Glomerular visceral epithelial cell (primary cell): ENCODE measurements around the gene SNX9.

Experiments
- DNase-seq: peaks from one replicate; pipeline ENCODE4 v3.0.0-alpha.2; 2016; ENCODE audit errors: extremely low spot score

SNX9 gene

GRCh38 chr6:157978021-157978783 lies 155.2 kb downstream of the SNX9 start:
- DNase-seq = no peak

- no peak for DNase-seq
Measured at GRCh38 chr6:157980288-157981131, 157.5 kb downstream of the SNX9 start.

- DNase-seq = no peak
Measured at GRCh38 chr6:157981132-157981394, 158.0 kb downstream of the SNX9 start.

GRCh38 chr6:157981395-157982101 lies 158.5 kb downstream of the SNX9 start, which contains the start of gene SYNJ2:
SYNJ2 (plus strand) TSS chr6:157981863; CDS start chr6:157981962, 99 bp downstream.
- peak; percentile 90 for DNase-seq

GRCh38 chr6:157982102-157982562 lies 159.1 kb downstream of the SNX9 start:
- DNase-seq = peak; percentile 40

GRCh38 chr6:157982563-157983405 lies 159.7 kb downstream of the SNX9 start:
- DNase-seq = peak; percentile 53

GRCh38 chr6:157983406-157984119 lies 160.5 kb downstream of the SNX9 start:
- no peak for DNase-seq

GRCh38 chr6:157984128-157984527 lies 161.1 kb downstream of the SNX9 start:
- no peak for DNase-seq

- DNase-seq = no peak
Measured at GRCh38 chr6:157984686-157985225, 161.7 kb downstream of the SNX9 start.

- DNase-seq = no peak
Measured at GRCh38 chr6:157985378-157986155, 162.5 kb downstream of the SNX9 start.

- DNase-seq = no peak
Measured at GRCh38 chr6:157987788-157988699, 165.0 kb downstream of the SNX9 start.

- no peak for DNase-seq
Measured at GRCh38 chr6:157988700-157989063, 165.6 kb downstream of the SNX9 start.

GRCh38 chr6:157989541-157990289 lies 166.7 kb downstream of the SNX9 start:
- DNase-seq = peak; percentile 96

GRCh38 chr6:157990321-157991066 lies 167.4 kb downstream of the SNX9 start:
- no peak for DNase-seq

GRCh38 chr6:157991067-157991432 lies 168.0 kb downstream of the SNX9 start:
- no peak for DNase-seq

GRCh38 chr6:157993076-157993475 lies 170.0 kb downstream of the SNX9 start:
- no peak for DNase-seq

- DNase-seq = peak; percentile 23
Measured at GRCh38 chr6:157994125-157994795, 171.2 kb downstream of the SNX9 start.
